ENCODE results near the gene ROPN1B.
"Not testable (repeated sequence)": the region's sequence is repeated elsewhere in the genome, so short reads cannot be mapped to it uniquely, and the experiment has no call there.

Gene ROPN1B

GRCh38 chr3:125965505-125965904, 3.5 kb upstream of the ROPN1B start:
- DNase-seq, result no peak
- Mint-ChIP-seq H3K4me3 (no peak overlapping the region), H3K27me3 (peaks cover under 1% of the 10 kb centered on the region in 2 donors), H3K9me3 (no peaks in the 10 kb centered on the region), H3K4me1 (no peaks in the 10 kb centered on the region), H3K36me3 (no peaks in the 10 kb centered on the region), H3K27ac (no peak overlapping the region)
- ATAC-seq (replicated peaks), result no peak

GRCh38 chr3:125967156-125967555, 1.8 kb upstream of the ROPN1B start:
- Mint-ChIP-seq H3K4me1 (peaks cover under 1 to 4% of the 10 kb centered on the region in 2 donors), H3K27me3 (peaks cover 4% of the 10 kb centered on the region in 2 donors), H3K27ac (no peak overlapping the region), H3K4me3 (no peak overlapping the region), H3K36me3 (no peaks in the 10 kb centered on the region), H3K9me3 (no peaks in the 10 kb centered on the region)
- ATAC-seq (replicated peaks) (no peak), DNase-seq (no peak)

- not testable (repeated sequence) for H3K9me3 Mint-ChIP-seq; ATAC-seq (replicated peaks); H3K27ac Mint-ChIP-seq; H3K27me3 Mint-ChIP-seq; DNase-seq; H3K36me3 Mint-ChIP-seq; H3K4me3 Mint-ChIP-seq; H3K4me1 Mint-ChIP-seq
These were observed 857 bp upstream of the ROPN1B start for GRCh38 chr3:125968121-125968520.

GRCh38 chr3:125971997-125972944, 3.3 kb downstream of the ROPN1B start:
- H3K4me3 Mint-ChIP-seq, result peak overlapping the region; percentile 67 to 71

GRCh38 chr3:125975245-125976002, 6.4 kb downstream of the ROPN1B start:
- not testable (repeated sequence) for H3K9me3 Mint-ChIP-seq; H3K27ac Mint-ChIP-seq; ATAC-seq (replicated peaks); H3K4me3 Mint-ChIP-seq; DNase-seq; H3K27me3 Mint-ChIP-seq; H3K4me1 Mint-ChIP-seq
- peaks cover 10 to 12% of the 10 kb centered on the region in 2 donors for H3K36me3 Mint-ChIP-seq

More at GRCh38 chr3:125971997-125972944, 3.3 kb downstream of the ROPN1B start:
- not testable (repeated sequence) for H3K4me1 Mint-ChIP-seq, H3K9me3 Mint-ChIP-seq, H3K27ac Mint-ChIP-seq, H3K36me3 Mint-ChIP-seq, DNase-seq, H3K27me3 Mint-ChIP-seq
- ATAC-seq (replicated peaks), result peak; percentile 73 to 75

- not testable (repeated sequence) for ATAC-seq (replicated peaks); H3K4me3 Mint-ChIP-seq; H3K27me3 Mint-ChIP-seq; DNase-seq; H3K9me3 Mint-ChIP-seq; H3K27ac Mint-ChIP-seq; H3K4me1 Mint-ChIP-seq
- peaks cover 13% of the 10 kb centered on the region in 2 donors for H3K36me3 Mint-ChIP-seq
These were observed 7.0 kb downstream of the ROPN1B start for GRCh38 chr3:125976003-125976390.

GRCh38 chr3:125977104-125977503, 8.1 kb downstream of the ROPN1B start:
- not testable (repeated sequence) for H3K4me1 Mint-ChIP-seq; H3K4me3 Mint-ChIP-seq; H3K9me3 Mint-ChIP-seq; H3K27me3 Mint-ChIP-seq; H3K27ac Mint-ChIP-seq; DNase-seq; ATAC-seq (replicated peaks)
- H3K36me3 Mint-ChIP-seq, result peaks cover 13% of the 10 kb centered on the region in 2 donors

- not testable (repeated sequence) for H3K27me3 Mint-ChIP-seq, DNase-seq, H3K9me3 Mint-ChIP-seq, H3K36me3 Mint-ChIP-seq, H3K27ac Mint-ChIP-seq, H3K4me3 Mint-ChIP-seq
- peaks cover 8 to 21% of the 10 kb centered on the region in 2 donors for H3K4me1 Mint-ChIP-seq
- peak; percentile 50 to 66 for ATAC-seq (replicated peaks)
These were observed 16.0 kb downstream of the ROPN1B start for GRCh38 chr3:125984951-125985350.

- Mint-ChIP-seq H3K27me3 (no peaks in the 10 kb centered on the region), H3K27ac (peak overlapping the region; percentile 95), H3K36me3 (no peaks in the 10 kb centered on the region), H3K9me3 (no peaks in the 10 kb centered on the region), H3K4me3 (peak overlapping the region; percentile 92 to 100), H3K4me1 (peaks cover 8 to 25% of the 10 kb centered on the region in 2 donors)
- ATAC-seq (replicated peaks), result peak; percentile 94 to 96
- DNase-seq, result peak; percentile 64
These were observed 21.4 kb downstream of the ROPN1B start for GRCh38 chr3:125990253-125990970.

GRCh38 chr3:125996751-125997150, 27.8 kb downstream of the ROPN1B start:
- Mint-ChIP-seq H3K36me3 (peaks cover 12 to 22% of the 10 kb centered on the region in 2 donors), H3K9me3 (peaks cover 23 to 30% of the 10 kb centered on the region in 2 donors)
- not testable (repeated sequence) for H3K27me3 Mint-ChIP-seq; H3K4me3 Mint-ChIP-seq; H3K27ac Mint-ChIP-seq; ATAC-seq (replicated peaks); H3K4me1 Mint-ChIP-seq; DNase-seq

- Mint-ChIP-seq H3K4me3 (no peak overlapping the region), H3K27ac (no peak overlapping the region), H3K36me3 (peaks cover 17 to 38% of the 10 kb centered on the region in 2 donors), H3K9me3 (peaks cover 29 to 39% of the 10 kb centered on the region in 2 donors), H3K4me1 (no peaks in the 10 kb centered on the region), H3K27me3 (no peaks in the 10 kb centered on the region)
- ATAC-seq (replicated peaks), result no peak
- no peak for DNase-seq
These were observed 33.2 kb downstream of the ROPN1B start for GRCh38 chr3:126002189-126002588.

GRCh38 chr3:126003447-126004190, 34.6 kb downstream of the ROPN1B start:
- no peaks in the 10 kb centered on the region for H3K4me1 Mint-ChIP-seq
- DNase-seq (no peak), ATAC-seq (replicated peaks) (no peak)
- no peak overlapping the region for H3K27ac Mint-ChIP-seq
- H3K9me3 Mint-ChIP-seq, result peaks cover 24 to 30% of the 10 kb centered on the region in 2 donors
- no peaks in the 10 kb centered on the region for H3K27me3 Mint-ChIP-seq
- peaks cover 22 to 43% of the 10 kb centered on the region in 2 donors for H3K36me3 Mint-ChIP-seq
- no peak overlapping the region for H3K4me3 Mint-ChIP-seq

GRCh38 chr3:126004217-126004616, 35.2 kb downstream of the ROPN1B start:
- ATAC-seq (replicated peaks), result no peak

More at GRCh38 chr3:126004217-126004616, 35.2 kb downstream of the ROPN1B start:
- H3K4me3 Mint-ChIP-seq, result no peak overlapping the region
- no peaks in the 10 kb centered on the region for H3K4me1 Mint-ChIP-seq
- peaks cover 20 to 27% of the 10 kb centered on the region in 2 donors for H3K9me3 Mint-ChIP-seq
- no peak overlapping the region for H3K27ac Mint-ChIP-seq
- no peaks in the 10 kb centered on the region for H3K27me3 Mint-ChIP-seq
- H3K36me3 Mint-ChIP-seq, result peaks cover 26 to 45% of the 10 kb centered on the region in 2 donors
- DNase-seq, result no peak

Data from stimulated activated naive B cell treated with anti-CD40 and anti-IgM and Interleukin-4, amounts not matched to agents 10 μg/mL and 1 μg/mL and 100 μg/mL, for 72 hours (primary cell).